HG02885 (cell line): ENCODE results near the gene TYR.
"Not testable (repeated sequence)": the region's sequence is repeated elsewhere in the genome, so short reads cannot be mapped to it uniquely, and the experiment has no call there.

Experiments used
- ATAC-seq: cut with Tn5 transposase; IDR thresholded peaks from one replicate; pipeline ENCODE4 v1.9.1; 2021; ENCODE audit warnings: mild to moderate bottlenecking; ENCODE audit not compliant: unreplicated experiment, poor library complexity

TYR gene

GRCh38 chr11:89177691-89178231 is at the start of gene TYR:
Gene TYR (plus strand): TSS chr11:89177875. CDS start chr11:89177954, 79 bp downstream.
- ATAC-seq, result no peak

- ATAC-seq, result no peak
These were observed 41.1 kb upstream of the TYR start for GRCh38 chr11:89136606-89137005.

GRCh38 chr11:89147229-89147628 is 30.4 kb upstream of the TYR start:
- ATAC-seq, result no peak

GRCh38 chr11:89159974-89160373 is 17.7 kb upstream of the TYR start:
- ATAC-seq, result no peak

GRCh38 chr11:89161949-89162348 is 15.7 kb upstream of the TYR start:
- no peak for ATAC-seq

GRCh38 chr11:89163686-89164085 is 14.0 kb upstream of the TYR start:
- no peak for ATAC-seq

GRCh38 chr11:89168396-89168795 is 9.3 kb upstream of the TYR start:
- no peak for ATAC-seq

GRCh38 chr11:89175796-89176195 is 1.9 kb upstream of the TYR start:
- no peak for ATAC-seq

GRCh38 chr11:89176938-89177337 is 737 bp upstream of the TYR start:
- ATAC-seq, result no peak

GRCh38 chr11:89181111-89181510 is 3.4 kb downstream of the TYR start:
- no peak for ATAC-seq

- ATAC-seq, result no peak
These were observed 5.3 kb downstream of the TYR start for GRCh38 chr11:89182773-89183518.

GRCh38 chr11:89184021-89184420 is 6.3 kb downstream of the TYR start:
- no peak for ATAC-seq

GRCh38 chr11:89189776-89190175 is 12.1 kb downstream of the TYR start:
- ATAC-seq, result no peak

- no peak for ATAC-seq
These were observed 23.5 kb downstream of the TYR start for GRCh38 chr11:89201138-89201537.

- no peak for ATAC-seq
These were observed 26.1 kb downstream of the TYR start for GRCh38 chr11:89203814-89204213.

- ATAC-seq, result no peak
These were observed 27.7 kb downstream of the TYR start for GRCh38 chr11:89205378-89205777.

- ATAC-seq, result no peak
These were observed 43.1 kb downstream of the TYR start for GRCh38 chr11:89220684-89221339.

GRCh38 chr11:89235083-89235482 is 57.4 kb downstream of the TYR start:
- ATAC-seq, result no peak

- no peak for ATAC-seq
These were observed 58.3 kb downstream of the TYR start for GRCh38 chr11:89235976-89236375.

GRCh38 chr11:89247007-89247406 is 69.3 kb downstream of the TYR start:
- not testable (repeated sequence) for ATAC-seq

GRCh38 chr11:89249196-89249595 is 71.5 kb downstream of the TYR start:
- ATAC-seq, result no peak

- not testable (repeated sequence) for ATAC-seq
These were observed 83.8 kb downstream of the TYR start for GRCh38 chr11:89261483-89261882.
